Left ventricle myocardium inferior (tissue), 1 donor: ENCODE results near the gene OR2H1. TPM values are rescaled to one million over a fixed set of nuclear protein-coding genes. Genes with fewer than 3 reads are reported as not detected.

Experiments
- DNase-seq: peaks from one replicate; pipeline ENCODE4 v3.0.0-alpha.2; 2020
- H3K27ac ChIP-seq: fragments of 200-600 bp; replicated peaks from 2 replicates; pipeline ENCODE4 v1.8.0; 2021
- H3K27me3 ChIP-seq: fragments of 200-600 bp; 2 replicates; pipeline ENCODE4 v1.8.0; 2021; ENCODE audit warnings: low read depth
- H3K36me3 ChIP-seq: fragments of 200-600 bp; 2 replicates; pipeline ENCODE4 v1.8.0; 2021
- H3K4me1 ChIP-seq: fragments of 200-600 bp; 2 replicates; pipeline ENCODE4 v1.8.0; 2021
- H3K4me3 ChIP-seq: fragments of 200-600 bp; 2 replicates; pipeline ENCODE4 v1.8.0; 2021; ENCODE audit warnings: mild to moderate bottlenecking, moderate library complexity
- H3K9me3 ChIP-seq: fragments of 200-600 bp; replicated peaks from 2 replicates; pipeline ENCODE4 v1.8.0; 2021
- intact Hi-C: fragments of 100-400 bp; cut with micrococcal nuclease; formaldehyde crosslinking; loops from one replicate; pipeline ENCODE4 v1.11.0; 2022
- total RNA-seq: library from RNA; stranded (reverse); fragmentation: NEBNext Ultra II Directional; extraction: Animal tissue kit (Norgen Biotek cat#: 25700); gene quantifications from one replicate; pipeline ENCODE4 v1.2.1, GENCODE V29; 2021
- TF ChIP-seq, protein P1 (sequence below): fragments of 200-600 bp; IDR thresholded peaks from 2 replicates; pipeline ENCODE4 v1.8.0; 2021; ENCODE audit warnings: antibody characterized with exemption, mild to moderate bottlenecking, borderline replicate concordance
- donor health status: DM: no; HTN: yes; CAD: no; lungs with severe emphysema.

OR2H1 gene
- total RNA-seq, 1 donor from 2014 or later, result not detected

DNA sequence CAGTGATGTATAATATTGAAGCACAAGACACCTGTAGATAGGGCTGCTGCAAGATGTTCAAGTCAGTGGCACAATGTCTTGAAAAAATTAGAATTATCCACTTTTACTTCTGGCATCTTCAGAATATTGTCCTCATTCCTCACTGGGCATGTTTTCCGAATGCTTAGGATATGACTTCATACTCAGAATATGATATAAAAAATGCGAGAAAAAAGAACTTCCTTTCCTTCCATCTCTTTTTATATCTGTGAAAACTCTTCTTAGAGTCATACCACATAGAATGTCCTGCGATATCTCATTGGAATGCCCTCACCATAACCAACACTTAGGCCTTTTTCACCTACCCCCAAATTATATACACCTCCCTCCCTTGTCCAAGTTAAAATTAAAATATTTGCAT, 26.2 kb downstream of the OR2H1 start:
- intact Hi-C loops, result no loop called here
- H3K9me3 ChIP-seq, result peaks cover 11% of the 10 kb centered on the region
- no peaks in the 10 kb centered on the region for H3K4me1 ChIP-seq
- H3K27ac ChIP-seq, result no peak overlapping the region
- TF ChIP-seq, protein P1, sequence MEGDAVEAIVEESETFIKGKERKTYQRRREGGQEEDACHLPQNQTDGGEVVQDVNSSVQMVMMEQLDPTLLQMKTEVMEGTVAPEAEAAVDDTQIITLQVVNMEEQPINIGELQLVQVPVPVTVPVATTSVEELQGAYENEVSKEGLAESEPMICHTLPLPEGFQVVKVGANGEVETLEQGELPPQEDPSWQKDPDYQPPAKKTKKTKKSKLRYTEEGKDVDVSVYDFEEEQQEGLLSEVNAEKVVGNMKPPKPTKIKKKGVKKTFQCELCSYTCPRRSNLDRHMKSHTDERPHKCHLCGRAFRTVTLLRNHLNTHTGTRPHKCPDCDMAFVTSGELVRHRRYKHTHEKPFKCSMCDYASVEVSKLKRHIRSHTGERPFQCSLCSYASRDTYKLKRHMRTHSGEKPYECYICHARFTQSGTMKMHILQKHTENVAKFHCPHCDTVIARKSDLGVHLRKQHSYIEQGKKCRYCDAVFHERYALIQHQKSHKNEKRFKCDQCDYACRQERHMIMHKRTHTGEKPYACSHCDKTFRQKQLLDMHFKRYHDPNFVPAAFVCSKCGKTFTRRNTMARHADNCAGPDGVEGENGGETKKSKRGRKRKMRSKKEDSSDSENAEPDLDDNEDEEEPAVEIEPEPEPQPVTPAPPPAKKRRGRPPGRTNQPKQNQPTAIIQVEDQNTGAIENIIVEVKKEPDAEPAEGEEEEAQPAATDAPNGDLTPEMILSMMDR, result no peak
- no peak for DNase-seq
- H3K27me3 ChIP-seq, result peaks cover 25% of the 10 kb centered on the region
- H3K36me3 ChIP-seq, result no peaks in the 10 kb centered on the region
- no peak overlapping the region for H3K4me3 ChIP-seq

DNA sequence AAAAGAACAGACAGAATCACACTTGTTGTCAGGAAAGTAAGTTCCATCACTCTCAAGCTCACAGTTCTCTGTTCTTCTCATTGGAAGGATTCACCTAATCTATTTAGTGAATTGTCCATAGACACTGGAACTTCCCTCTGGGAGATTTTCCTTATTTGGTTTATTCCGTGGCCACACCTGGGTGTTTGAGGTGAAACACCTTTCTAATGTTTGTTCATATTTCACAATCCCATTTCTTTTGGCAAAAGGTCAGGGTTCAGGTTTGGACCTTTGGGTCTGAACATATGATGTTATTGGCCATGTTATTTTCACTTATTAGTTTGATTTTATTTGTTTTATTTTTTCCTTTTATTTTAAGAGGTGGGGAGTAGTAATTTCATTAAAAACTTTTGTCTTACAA, 26.8 kb downstream of the OR2H1 start:
- H3K9me3 ChIP-seq, result peaks cover 11% of the 10 kb centered on the region
- intact Hi-C loops, result no loop called here
- H3K27me3 ChIP-seq, result peaks cover 25% of the 10 kb centered on the region
- H3K27ac ChIP-seq, result no peak overlapping the region
- TF ChIP-seq, protein P1, result no peak
- no peaks in the 10 kb centered on the region for H3K36me3 ChIP-seq
- DNase-seq, result no peak
- H3K4me3 ChIP-seq, result no peak overlapping the region
- no peaks in the 10 kb centered on the region for H3K4me1 ChIP-seq

DNA sequence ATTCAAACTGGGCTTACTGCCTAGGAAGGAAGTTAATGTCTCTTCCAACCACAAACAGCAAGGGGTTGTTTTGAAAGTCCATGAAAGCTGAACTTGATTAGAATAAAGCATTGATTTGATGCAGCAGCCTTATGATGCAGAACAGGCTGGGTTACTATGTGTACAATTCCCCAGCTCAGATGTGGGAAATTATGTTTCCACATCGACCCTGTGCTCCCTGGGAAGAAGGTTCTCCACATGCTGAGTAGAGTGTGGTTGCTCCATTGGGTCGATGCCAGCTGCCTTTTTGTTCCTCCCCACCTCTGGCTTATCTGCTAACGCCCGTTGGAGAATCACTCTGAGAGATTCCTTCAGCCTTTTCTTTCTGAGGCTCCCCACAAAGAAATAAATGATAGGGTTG, 29.6 kb downstream of the OR2H1 start:
- H3K4me3 ChIP-seq, result no peak overlapping the region
- no peak overlapping the region for H3K27ac ChIP-seq
- DNase-seq, result no peak
- intact Hi-C loops, result no loop called here
- TF ChIP-seq, protein P1, result no peak
- H3K4me1 ChIP-seq, result no peaks in the 10 kb centered on the region
- H3K36me3 ChIP-seq, result no peaks in the 10 kb centered on the region
- H3K9me3 ChIP-seq, result peaks cover 8% of the 10 kb centered on the region
- peaks cover 25% of the 10 kb centered on the region for H3K27me3 ChIP-seq

DNA sequence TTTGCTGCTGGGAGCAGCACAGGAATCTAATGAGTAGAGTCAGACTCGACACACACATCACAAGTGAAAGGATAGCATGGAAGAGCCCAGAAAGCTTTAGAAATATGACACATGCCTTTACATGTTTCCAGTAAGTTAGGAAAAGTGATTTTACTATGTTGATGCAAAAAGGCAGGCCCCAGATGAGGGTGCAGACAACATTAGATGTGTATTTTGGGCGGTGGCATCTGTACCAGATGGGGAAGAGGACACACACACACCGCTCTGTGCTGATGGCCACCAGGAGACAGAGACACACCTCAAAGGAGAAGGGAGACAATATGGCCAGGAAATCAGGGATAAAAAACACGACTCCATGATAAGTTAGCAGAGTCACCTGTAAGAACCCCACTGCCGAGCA, 30.2 kb downstream of the OR2H1 start:
- Histone ChIP-seq H3K4me1 (no peaks in the 10 kb centered on the region), H3K9me3 (peaks cover 3% of the 10 kb centered on the region), H3K4me3 (no peak overlapping the region), H3K27me3 (peaks cover 23% of the 10 kb centered on the region), H3K27ac (no peak overlapping the region), H3K36me3 (no peaks in the 10 kb centered on the region)
- TF ChIP-seq, protein P1, result no peak
- no peak for DNase-seq
- intact Hi-C loops, result no loop called here

DNA sequence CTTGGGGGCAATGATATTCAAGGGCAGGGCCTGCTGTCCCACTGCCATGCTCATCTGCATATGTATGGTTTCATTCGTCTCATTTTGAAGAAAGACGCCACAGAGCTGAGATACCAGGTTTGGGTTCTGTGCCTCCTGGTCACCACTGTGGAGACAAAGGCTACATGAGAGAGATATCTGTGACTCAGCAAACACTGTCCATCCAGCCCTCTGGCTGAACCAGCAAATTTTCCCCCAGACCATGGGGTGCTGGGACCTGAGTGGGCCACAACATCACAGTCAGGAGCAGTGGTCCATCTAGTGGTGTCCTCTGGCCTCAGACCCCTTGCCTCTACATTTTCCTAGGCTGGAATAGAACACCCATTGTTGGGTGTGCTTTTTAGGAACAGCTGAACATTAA, 30.7 kb downstream of the OR2H1 start, which contains the start of gene MAS1L:
MAS1L (minus strand) TSS at position 297 of the 400 bp plus-strand sequence; CDS start at position 243, 54 bp downstream.
- Histone ChIP-seq H3K27me3 (peaks cover 18% of the 10 kb centered on the region), H3K36me3 (no peaks in the 10 kb centered on the region)

More for the DNA sequence above, 30.7 kb downstream of the OR2H1 start, which contains the start of gene MAS1L:
- H3K9me3 ChIP-seq, result no peaks in the 10 kb centered on the region
- intact Hi-C loops, result no loop called here
- H3K4me1 ChIP-seq, result no peaks in the 10 kb centered on the region
- TF ChIP-seq, protein P1, result no peak
- no peak for DNase-seq
- no peak within 1 kb of the TSS for H3K27ac ChIP-seq
- H3K4me3 ChIP-seq, result no peak within 1 kb of the TSS
